Neutrophil (primary cell): Measurements from ENCODE around the gene DNAJB9.

ENCODE experiments used
- H3K27ac ChIP-seq: fragments of 200-600 bp; sonication (generic); 2 replicates; pipeline ENCODE4 v1.5.1; 2016; ENCODE audit warnings: mild to moderate bottlenecking, moderate library complexity
- H3K27me3 ChIP-seq: fragments of 200-600 bp; sonication (generic); 2 replicates; pipeline ENCODE4 v1.6.0; 2016; ENCODE audit warnings: mild to moderate bottlenecking
- H3K36me3 ChIP-seq: fragments of 200-600 bp; sonication (generic); 2 replicates; pipeline ENCODE4 v1.5.1; 2017
- H3K4me1 ChIP-seq, 2 experiments: fragments of 200-600 bp in 1 of 2; sonication (generic) in 1 of 2; 1 replicate in 1 of 2; 2 replicates in 1 of 2; pipeline versions ENCODE4 v1.5.1 to v1.6.1; 2013 to 2016; ENCODE audit warnings: low read depth in 1 of 2, low read length in 1 of 2, mild to moderate bottlenecking in 1 of 2, moderate library complexity in 1 of 2; ENCODE audit not compliant: control insufficient read depth in 1 of 2, insufficient read depth in 1 of 2
- H3K4me3 ChIP-seq, 2 experiments: fragments of 200-600 bp in 1 of 2; sonication (generic) in 1 of 2; 1 replicate in 1 of 2; 2 replicates in 1 of 2; pipeline ENCODE4 v1.5.1; 2013 to 2016; ENCODE audit warnings: low read depth in 1 of 2, low read length in 1 of 2, mild to moderate bottlenecking in 1 of 2, moderate library complexity in 1 of 2
- H3K9me3 ChIP-seq: fragments of 200-600 bp; sonication (generic); 2 replicates; pipeline ENCODE4 v1.5.1; 2016
- TF ChIP-seq, protein P1 (sequence below): fragments of 200-600 bp; sonication (generic); IDR thresholded peaks from 2 replicates; pipeline ENCODE4 v1.5.1; 2016; ENCODE audit warnings: antibody characterized with exemption

Gene DNAJB9

DNA sequence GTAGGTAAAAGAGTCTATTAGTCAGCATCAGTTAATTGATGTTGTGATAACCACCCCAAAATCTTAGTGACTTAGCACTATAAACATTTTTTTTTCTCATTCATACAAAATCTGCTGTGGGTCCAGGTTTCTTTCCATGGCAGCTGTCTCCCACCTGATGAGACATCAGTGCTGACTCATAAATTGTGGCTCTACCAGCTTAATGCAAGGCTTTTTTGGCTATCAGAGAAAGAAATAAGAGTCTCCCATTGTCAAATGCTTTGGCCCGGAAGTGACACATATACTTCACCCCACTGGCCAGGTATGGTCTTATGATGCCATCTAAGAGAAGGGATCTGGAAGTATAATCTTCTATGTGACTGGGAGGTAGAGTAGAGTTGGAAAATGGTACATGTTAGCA is 14.5 kb downstream of the DNAJB9 start:
- Histone ChIP-seq H3K27me3 (no peaks in the 10 kb centered on the region), H3K36me3 (no peaks in the 10 kb centered on the region), H3K9me3 (peaks cover 4% of the 10 kb centered on the region), H3K4me1 (no peaks in the 10 kb centered on the region), H3K4me3 (no peak overlapping the region), H3K27ac (no peak overlapping the region)
- TF ChIP-seq, protein P1, sequence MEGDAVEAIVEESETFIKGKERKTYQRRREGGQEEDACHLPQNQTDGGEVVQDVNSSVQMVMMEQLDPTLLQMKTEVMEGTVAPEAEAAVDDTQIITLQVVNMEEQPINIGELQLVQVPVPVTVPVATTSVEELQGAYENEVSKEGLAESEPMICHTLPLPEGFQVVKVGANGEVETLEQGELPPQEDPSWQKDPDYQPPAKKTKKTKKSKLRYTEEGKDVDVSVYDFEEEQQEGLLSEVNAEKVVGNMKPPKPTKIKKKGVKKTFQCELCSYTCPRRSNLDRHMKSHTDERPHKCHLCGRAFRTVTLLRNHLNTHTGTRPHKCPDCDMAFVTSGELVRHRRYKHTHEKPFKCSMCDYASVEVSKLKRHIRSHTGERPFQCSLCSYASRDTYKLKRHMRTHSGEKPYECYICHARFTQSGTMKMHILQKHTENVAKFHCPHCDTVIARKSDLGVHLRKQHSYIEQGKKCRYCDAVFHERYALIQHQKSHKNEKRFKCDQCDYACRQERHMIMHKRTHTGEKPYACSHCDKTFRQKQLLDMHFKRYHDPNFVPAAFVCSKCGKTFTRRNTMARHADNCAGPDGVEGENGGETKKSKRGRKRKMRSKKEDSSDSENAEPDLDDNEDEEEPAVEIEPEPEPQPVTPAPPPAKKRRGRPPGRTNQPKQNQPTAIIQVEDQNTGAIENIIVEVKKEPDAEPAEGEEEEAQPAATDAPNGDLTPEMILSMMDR = no peak

DNA sequence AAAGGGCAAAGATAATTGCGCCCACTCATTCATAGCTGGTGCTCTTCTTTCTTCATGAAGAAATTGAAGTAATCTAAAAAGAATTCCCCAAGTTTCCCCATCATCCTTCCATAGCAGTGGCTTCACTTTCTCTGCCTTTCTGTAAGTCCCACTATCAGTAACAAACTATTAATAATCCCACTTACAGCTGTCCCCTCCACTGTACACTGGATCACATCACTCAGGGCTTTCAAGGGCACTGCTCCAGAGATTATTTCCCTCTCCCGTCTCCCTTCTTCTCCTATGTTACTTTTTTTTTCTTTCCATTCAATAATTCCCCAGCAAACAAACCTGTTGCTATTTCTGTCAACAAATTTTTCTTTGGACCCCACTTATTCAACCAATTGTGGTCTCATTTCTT is 16.2 kb downstream of the DNAJB9 start:
- TF ChIP-seq, protein P1 = no peak
- Histone ChIP-seq H3K27ac (no peak overlapping the region), H3K4me1 (no peaks in the 10 kb centered on the region), H3K36me3 (no peaks in the 10 kb centered on the region), H3K9me3 (no peaks in the 10 kb centered on the region), H3K27me3 (peaks cover 4% of the 10 kb centered on the region), H3K4me3 (no peak overlapping the region)

DNA sequence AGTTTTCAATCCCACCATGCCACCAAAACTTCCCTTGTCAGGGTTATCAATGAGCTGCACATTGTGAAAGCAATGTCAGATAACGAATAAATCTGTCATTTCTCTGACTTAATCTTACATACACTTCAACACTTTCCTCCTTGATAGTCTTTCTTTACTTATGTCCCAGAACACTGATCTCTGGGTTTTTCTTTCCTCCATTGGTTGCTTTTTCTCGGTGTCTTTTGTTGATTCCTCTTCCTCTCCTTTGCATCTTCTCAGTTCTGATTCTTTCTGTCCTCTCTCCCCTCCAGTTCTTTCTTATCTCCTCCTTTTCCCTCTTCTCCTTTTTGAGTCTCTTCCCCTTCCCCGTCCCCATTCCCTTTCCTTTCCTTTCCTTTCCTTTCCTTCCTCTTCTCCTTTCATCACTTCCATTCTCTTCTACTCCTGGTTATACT is 16.6 kb downstream of the DNAJB9 start:
- no peaks in the 10 kb centered on the region for H3K36me3 ChIP-seq
- H3K27me3 ChIP-seq = peaks cover 4% of the 10 kb centered on the region
- no peaks in the 10 kb centered on the region for H3K9me3 ChIP-seq
- H3K4me3 ChIP-seq = no peak overlapping the region
- H3K27ac ChIP-seq = no peak overlapping the region
- H3K4me1 ChIP-seq = no peaks in the 10 kb centered on the region
- TF ChIP-seq, protein P1 = no peak

DNA sequence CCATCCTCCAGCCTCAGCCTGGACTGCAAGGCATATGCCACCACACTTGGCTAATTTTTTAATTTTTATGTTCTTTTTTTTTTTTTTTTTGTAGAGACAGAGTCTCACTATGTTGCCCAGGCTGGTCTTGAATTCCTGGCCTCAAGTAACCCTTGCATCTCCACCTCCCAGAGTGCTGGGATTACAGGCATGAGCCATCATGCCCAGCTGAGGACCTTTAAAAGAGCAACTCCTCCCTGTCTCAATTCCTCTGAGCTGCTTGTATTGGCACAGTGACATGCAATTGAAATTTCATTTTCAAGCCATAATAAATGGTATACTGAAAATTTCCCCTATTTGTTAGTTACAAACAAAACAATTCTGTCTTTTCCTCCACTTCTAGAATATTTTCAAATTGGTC is 19.5 kb downstream of the DNAJB9 start:
- Histone ChIP-seq H3K27ac (no peak overlapping the region), H3K36me3 (no peaks in the 10 kb centered on the region), H3K27me3 (peaks cover 4% of the 10 kb centered on the region), H3K9me3 (no peaks in the 10 kb centered on the region), H3K4me3 (no peak overlapping the region), H3K4me1 (no peaks in the 10 kb centered on the region)
- TF ChIP-seq, protein P1 = no peak

DNA sequence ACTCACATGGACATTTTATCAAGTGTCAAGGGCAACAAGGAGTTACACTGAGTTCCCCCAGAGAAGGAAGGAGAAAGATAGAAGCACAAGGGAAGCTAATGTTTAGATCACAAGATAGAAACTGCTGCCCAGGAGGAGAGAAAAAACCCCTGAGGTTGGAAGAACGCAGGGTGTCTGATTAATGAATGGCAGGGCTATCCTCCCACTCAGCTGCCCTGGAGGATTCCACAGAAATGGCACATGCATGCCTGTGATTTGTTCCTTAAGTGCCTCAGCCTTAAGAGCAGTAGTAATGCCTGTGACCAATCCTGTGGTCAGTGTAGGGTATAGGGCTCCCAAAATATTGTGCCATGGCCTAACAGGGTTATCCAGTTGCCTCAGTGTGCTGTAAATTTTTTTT is 20.2 kb downstream of the DNAJB9 start:
- no peaks in the 10 kb centered on the region for H3K9me3 ChIP-seq
- H3K27me3 ChIP-seq = peaks cover 4% of the 10 kb centered on the region
- H3K36me3 ChIP-seq = no peaks in the 10 kb centered on the region
- no peaks in the 10 kb centered on the region for H3K4me1 ChIP-seq
- H3K4me3 ChIP-seq = no peak overlapping the region
- H3K27ac ChIP-seq = no peak overlapping the region
- TF ChIP-seq, protein P1 = no peak

DNA sequence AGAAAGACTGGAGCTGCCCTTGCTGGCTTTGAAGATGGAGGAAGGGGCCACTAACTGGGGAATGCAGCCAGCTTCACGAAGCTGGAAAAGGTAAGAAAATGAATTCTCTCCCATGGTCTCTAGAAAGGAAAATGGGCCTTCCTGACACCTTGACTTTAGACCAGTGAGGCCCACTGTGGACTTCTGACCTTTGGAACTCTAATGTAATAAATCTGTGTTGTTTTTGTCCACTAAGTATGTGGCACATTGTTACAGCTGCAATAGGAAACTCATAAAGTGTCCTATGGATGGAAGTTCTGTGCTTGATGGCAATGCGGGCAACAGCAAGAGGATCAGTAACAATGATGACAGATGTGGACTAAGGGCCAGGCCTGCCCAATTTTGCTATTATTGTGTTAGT is 20.9 kb downstream of the DNAJB9 start:
- Histone ChIP-seq H3K4me3 (no peak overlapping the region), H3K9me3 (no peaks in the 10 kb centered on the region), H3K27me3 (peaks cover 4% of the 10 kb centered on the region), H3K4me1 (no peaks in the 10 kb centered on the region), H3K36me3 (no peaks in the 10 kb centered on the region), H3K27ac (no peak overlapping the region)
- TF ChIP-seq, protein P1 = no peak
